IPS-11a (cell line): ENCODE measurements around the gene TIAM2.
"Not testable (repeated sequence)": the region's sequence is repeated elsewhere in the genome, so short reads cannot be mapped to it uniquely, and the experiment has no call there.

Experiments used
- H3K4me3 ChIP-seq: one replicate; pipeline ENCODE4 v1.5.1; 2013; ENCODE audit warnings: low read depth, low read length, control low read depth

TIAM2 gene

GRCh38 chr6:155155787-155156447 is 160.8 kb downstream of the TIAM2 start:
- H3K4me3 ChIP-seq, result no peak overlapping the region

DNA sequence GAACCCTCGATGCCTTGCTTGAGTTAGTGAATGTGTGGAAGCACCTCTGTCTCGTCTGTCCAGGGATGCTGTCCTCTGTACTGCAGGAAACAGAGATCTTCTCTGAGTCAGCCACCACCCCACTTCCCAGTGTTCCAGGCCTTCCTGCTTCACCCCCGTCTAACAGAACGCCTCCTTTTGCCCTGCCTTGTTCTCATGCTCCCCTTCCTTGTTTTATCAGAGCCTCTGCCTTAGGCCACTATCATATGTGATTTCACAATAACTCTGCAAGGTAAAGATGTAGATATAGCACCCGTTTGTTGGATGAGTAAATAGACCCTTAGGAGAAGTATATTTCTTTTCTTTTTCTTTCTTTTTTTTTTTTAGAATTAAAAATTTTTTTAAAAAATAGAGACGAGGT is 162.0 kb downstream of the TIAM2 start:
- no peak overlapping the region for H3K4me3 ChIP-seq

DNA sequence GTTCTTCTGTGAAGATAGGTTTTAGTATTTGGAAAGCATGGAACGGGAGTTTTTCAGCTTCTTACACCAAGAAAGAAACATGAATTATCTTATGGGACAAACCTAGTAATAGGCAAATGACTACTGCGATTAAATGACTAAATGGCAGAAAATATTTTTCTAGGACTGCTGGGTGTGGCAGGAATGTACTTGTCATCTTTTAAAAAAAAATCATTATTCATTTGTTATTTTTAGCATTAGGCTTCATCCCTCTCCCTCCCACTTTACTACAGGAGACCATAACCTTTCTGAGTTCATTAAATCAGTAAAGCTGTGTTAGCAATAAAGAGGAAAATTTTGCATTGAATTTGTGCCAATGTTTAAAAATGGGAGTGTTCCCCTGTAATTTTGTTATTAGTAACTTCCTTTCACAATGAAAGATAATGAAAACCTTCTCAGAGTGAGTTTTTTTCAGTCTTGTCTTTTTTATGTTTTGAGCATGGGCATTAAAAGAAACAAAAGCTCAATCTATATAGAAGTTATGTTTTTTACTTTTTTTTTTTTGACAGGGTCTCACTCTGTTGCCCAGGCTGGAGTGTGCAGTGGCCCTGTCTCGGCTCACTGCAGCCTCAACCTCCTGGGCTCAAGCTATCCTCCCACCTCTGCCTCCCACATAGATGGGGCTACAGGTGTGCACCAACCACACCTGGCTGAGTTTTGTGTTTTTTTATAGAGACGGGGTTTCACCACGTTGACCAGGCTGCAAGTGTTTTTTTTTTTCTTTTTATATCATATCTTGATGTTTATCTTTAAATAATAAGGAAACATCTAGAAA is 163.1 kb downstream of the TIAM2 start:
- H3K4me3 ChIP-seq, result no peak overlapping the region

DNA sequence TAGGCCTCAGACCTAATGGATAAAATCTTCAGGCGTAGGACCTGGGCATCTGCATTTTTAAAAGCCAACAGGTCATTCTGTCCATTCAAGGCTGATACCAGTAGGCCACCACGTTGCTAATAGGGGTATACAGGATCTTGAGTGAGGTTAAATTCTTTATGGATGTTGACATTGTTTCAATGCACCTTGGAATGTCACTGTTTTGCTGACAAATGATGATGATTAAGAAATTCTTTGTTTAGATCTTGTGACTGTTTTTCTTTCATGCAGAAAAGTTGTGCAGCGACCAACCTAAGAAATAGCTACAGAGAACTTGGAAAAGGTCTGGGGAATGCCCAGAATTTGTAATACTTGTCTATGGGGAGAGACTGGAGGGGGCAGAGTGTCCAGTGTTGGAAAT is 167.6 kb downstream of the TIAM2 start:
- H3K4me3 ChIP-seq, result no peak overlapping the region

DNA sequence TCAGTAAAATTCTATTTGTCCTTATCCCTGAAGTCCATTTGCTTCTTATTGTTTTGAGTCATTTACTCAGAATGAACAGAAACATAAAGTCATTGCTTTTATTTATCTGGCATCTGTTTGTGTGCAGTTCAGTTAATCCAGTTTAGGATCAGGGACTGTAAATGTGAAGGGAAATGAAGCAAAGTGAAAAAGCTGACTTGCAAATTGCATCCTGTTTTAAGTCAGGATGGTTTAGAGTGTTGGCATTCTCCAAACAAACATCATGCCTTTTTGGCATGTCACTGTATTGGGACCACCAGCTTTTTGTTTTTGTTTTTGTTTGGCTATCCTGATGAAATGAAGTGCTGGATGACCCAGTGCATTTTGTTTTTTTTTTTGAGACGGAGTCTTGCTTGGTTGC is 168.5 kb downstream of the TIAM2 start:
- no peak overlapping the region for H3K4me3 ChIP-seq

GRCh38 chr6:155165029-155165710 is 170.1 kb downstream of the TIAM2 start:
- H3K4me3 ChIP-seq, result no peak overlapping the region

DNA sequence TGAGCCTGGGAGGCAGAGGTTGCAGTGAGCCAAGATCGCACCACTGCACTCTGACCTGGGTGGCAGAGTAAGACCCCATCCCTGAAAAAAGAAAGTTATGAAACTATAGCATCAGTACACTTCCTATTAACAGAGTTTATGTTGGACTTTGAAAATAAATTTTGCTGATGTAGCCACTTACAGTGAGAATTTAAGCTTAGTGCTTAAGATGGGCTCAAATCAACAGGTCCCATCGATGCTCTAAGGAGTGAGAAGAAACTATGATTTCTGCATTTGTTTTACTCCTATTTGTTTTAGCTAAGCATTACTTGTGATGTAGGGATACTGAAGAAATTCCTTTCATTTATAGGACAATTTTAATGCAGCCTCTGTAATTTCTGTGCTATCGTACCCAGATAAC is 175.4 kb downstream of the TIAM2 start:
- no peak overlapping the region for H3K4me3 ChIP-seq

DNA sequence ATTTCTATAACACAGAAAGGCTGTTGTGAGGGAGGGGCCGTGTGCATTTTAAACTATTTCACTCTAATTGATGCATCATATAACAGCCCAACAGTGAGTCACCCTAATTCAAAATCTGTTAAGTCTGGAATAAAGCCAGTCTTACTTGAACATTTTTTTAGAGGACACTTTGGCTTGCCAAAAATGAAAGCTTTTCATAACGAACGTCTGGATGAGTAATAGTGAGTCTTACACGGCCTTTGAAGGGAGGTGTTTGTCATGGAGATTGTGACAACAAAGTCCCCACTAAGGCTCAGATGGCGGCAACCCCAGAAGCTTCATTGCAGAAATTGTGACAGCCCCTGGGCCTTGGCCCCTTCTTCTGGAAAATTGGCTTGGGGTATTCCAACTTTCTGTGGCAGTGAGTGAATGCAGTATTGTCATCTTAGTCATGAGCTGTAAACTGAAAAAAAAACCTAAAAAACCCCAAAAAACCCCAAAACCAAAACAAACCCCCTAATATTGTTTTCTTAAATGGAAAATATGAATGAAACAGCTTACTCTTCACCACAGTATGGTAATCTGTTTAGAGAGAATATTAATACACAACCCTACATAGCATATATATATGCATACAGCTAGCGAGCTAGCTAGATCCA is 176.1 kb downstream of the TIAM2 start:
- no peak overlapping the region for H3K4me3 ChIP-seq

- H3K4me3 ChIP-seq, result no peak overlapping the region
Measured at GRCh38 chr6:155171747-155172449, 176.8 kb downstream of the TIAM2 start.

GRCh38 chr6:155173488-155173887 is 178.4 kb downstream of the TIAM2 start:
- H3K4me3 ChIP-seq, result no peak overlapping the region

GRCh38 chr6:155174576-155175211 is 179.6 kb downstream of the TIAM2 start:
- H3K4me3 ChIP-seq, result no peak overlapping the region

GRCh38 chr6:155177363-155177961 is 182.3 kb downstream of the TIAM2 start:
- H3K4me3 ChIP-seq, result no peak overlapping the region

DNA sequence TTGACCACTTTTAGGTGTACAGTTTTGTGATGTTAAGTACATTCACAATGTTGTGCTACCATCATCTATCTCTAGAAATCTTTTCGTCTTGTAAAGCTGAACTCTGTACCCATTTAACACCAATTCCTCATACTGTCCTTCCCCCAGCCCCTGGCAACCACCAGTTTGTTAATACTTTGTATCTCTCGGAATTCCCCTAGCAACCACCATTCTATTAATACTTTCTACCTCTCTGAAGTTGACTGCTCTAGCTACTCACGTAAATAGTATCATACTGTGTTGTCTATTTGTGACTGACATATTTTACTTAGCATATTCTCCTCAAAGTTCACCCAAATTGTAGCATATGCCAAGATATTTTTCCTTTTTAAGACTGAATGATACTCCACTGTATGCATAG is 186.4 kb downstream of the TIAM2 start:
- no peak overlapping the region for H3K4me3 ChIP-seq

DNA sequence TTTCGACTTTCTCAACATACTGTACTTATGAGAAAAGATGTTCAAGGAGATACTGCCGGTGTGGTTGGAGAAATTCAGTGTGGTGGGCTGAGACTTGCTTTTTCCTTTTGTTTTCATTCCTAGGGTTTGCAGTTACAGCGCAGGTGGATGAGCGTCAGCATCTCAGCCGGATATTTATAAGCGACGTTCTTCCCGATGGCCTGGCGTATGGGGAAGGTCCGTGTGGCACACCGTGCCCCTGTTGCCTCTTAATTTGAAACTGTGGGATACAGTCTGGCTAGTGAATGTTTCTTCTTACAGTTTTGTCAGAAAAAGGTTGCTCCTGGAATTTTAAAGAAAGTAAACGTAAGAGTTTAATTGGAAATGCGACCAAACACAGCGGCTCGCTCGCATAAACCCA is 187.0 kb downstream of the TIAM2 start:
- no peak overlapping the region for H3K4me3 ChIP-seq

DNA sequence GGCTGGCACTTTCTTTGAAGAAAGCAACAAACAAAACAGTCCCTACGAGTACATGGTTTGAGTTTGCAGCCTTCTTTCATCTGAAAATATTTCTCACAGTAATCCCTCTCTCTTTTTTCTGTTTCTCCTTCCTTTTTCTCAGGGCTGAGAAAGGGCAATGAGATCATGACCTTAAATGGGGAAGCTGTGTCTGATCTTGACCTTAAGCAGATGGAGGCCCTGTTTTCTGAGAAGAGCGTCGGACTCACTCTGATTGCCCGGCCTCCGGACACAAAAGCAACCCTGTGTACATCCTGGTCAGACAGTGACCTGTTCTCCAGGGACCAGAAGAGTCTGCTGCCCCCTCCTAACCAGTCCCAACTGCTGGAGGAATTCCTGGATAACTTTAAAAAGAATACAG is 188.0 kb downstream of the TIAM2 start:
- no peak overlapping the region for H3K4me3 ChIP-seq

- not testable (repeated sequence) for H3K4me3 ChIP-seq
Measured at GRCh38 chr6:155185041-155185440, 189.9 kb downstream of the TIAM2 start.

DNA sequence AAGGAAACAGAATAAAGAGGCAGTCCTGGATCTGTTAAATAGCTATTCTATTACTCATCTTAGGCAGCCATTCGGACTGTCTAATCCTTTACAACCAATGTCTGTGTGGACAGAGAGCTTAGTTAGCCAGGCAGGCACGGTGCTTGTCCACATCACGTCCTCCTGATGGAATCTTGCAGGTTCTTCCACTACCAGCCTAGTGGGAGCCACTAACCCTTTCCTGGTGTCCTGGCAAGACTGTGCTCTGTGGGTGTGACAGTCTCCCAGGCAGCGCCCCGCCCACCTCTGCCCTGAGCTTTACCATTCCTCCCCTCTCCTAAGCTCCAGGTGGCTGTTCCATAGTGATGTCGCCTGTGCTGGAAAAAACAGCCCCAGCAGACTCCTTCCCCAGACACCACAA is 190.4 kb downstream of the TIAM2 start:
- no peak overlapping the region for H3K4me3 ChIP-seq

GRCh38 chr6:155186052-155186658 is 191.0 kb downstream of the TIAM2 start:
- H3K4me3 ChIP-seq, result no peak overlapping the region

DNA sequence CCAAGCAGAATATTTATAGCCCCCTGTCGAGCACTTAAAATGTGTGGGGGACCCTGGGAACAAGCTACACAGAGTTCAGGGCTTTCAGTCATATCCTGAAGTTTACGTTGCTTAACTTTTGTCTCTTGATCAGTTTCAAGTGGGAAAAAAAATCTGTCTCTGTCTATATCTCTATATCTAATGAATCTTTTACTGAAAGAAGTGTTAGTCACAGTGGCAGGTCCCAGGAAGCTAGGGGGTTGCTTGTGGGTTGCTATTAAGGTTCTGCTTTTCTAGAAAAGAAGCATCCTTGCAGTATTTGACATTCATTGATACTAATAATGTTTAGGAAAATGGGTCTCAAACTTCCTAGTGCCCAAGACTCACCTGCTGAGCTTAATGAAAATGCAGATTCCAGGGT is 192.0 kb downstream of the TIAM2 start:
- H3K4me3 ChIP-seq, result no peak overlapping the region
